Effector memory CD8-positive, alpha-beta T cell (primary cell): ENCODE measurements around the gene LSM14B.

Experiments used
- ATAC-seq: fragments of 150-1000 bp; cut with Tn5 transposase; replicated peaks from 2 replicates; pipeline ENCODE4 v1.10.0; 2021; ENCODE audit warnings: mild to moderate bottlenecking, moderate library complexity
- DNase-seq, 3 experiments: peaks; one replicate each; pipeline ENCODE4 v3.0.0; 2021
- H3K27ac Mint-ChIP-seq, 2 donors: one replicate each; pipeline ENCODE4 v1.8.0; 2022; ENCODE audit warnings: mild to moderate bottlenecking in 2 of 2, mixed read lengths in 2 of 2, moderate library complexity in 2 of 2
- H3K27me3 Mint-ChIP-seq, 2 donors: one replicate each; pipeline ENCODE4 v1.8.0; 2022; ENCODE audit warnings: mixed read lengths in 2 of 2
- H3K36me3 Mint-ChIP-seq: one replicate; pipeline ENCODE4 v1.8.0; 2022; ENCODE audit warnings: mild to moderate bottlenecking, moderate library complexity, mixed read lengths; ENCODE audit not compliant: insufficient read depth
- H3K4me1 Mint-ChIP-seq, 2 donors: one replicate each; pipeline ENCODE4 v1.8.0; 2022; ENCODE audit warnings: low read depth in 2 of 2, mixed read lengths in 2 of 2
- H3K4me3 Mint-ChIP-seq, 2 donors: one replicate each; pipeline ENCODE4 v1.8.0; 2022; ENCODE audit warnings: mild to moderate bottlenecking in 2 of 2, mixed read lengths in 2 of 2, moderate library complexity in 2 of 2
- H3K9me3 Mint-ChIP-seq, 2 donors: one replicate each; pipeline ENCODE4 v1.8.0; 2022; ENCODE audit warnings: mixed read lengths in 2 of 2

Gene LSM14B

GRCh38 chr20:62118113-62119043, 3.9 kb upstream of the LSM14B start:
- no peaks in the 10 kb centered on the region for H3K27me3 Mint-ChIP-seq
- no peaks in the 10 kb centered on the region for H3K9me3 Mint-ChIP-seq
- DNase-seq (no peak), ATAC-seq (no peak)
- peaks cover 42% of the 10 kb centered on the region for H3K36me3 Mint-ChIP-seq
- H3K27ac Mint-ChIP-seq = peak overlapping the region; percentile 92 to 93
- H3K4me3 Mint-ChIP-seq = peak overlapping the region; percentile 54 to 64
- H3K4me1 Mint-ChIP-seq = peaks cover 34 to 36% of the 10 kb centered on the region in 2 donors

GRCh38 chr20:62119115-62119514, 3.2 kb upstream of the LSM14B start:
- Mint-ChIP-seq H3K27me3 (no peaks in the 10 kb centered on the region), H3K36me3 (peaks cover 43% of the 10 kb centered on the region), H3K9me3 (no peaks in the 10 kb centered on the region), H3K4me3 (peak overlapping the region; percentile 37 to 44), H3K4me1 (peaks cover 42% of the 10 kb centered on the region in 2 donors), H3K27ac (peak overlapping the region; percentile 92 to 93)
- ATAC-seq (no peak), DNase-seq (no peak)

GRCh38 chr20:62119591-62120364, 2.5 kb upstream of the LSM14B start:
- Mint-ChIP-seq H3K9me3 (no peaks in the 10 kb centered on the region), H3K4me1 (peaks cover 45 to 47% of the 10 kb centered on the region in 2 donors), H3K36me3 (peaks cover 43% of the 10 kb centered on the region), H3K27me3 (no peaks in the 10 kb centered on the region), H3K27ac (peak overlapping the region; percentile 92 to 93), H3K4me3 (peak overlapping the region in 1 of 2 donors; percentile 44)
- ATAC-seq (no peak), DNase-seq (no peak)

DNA sequence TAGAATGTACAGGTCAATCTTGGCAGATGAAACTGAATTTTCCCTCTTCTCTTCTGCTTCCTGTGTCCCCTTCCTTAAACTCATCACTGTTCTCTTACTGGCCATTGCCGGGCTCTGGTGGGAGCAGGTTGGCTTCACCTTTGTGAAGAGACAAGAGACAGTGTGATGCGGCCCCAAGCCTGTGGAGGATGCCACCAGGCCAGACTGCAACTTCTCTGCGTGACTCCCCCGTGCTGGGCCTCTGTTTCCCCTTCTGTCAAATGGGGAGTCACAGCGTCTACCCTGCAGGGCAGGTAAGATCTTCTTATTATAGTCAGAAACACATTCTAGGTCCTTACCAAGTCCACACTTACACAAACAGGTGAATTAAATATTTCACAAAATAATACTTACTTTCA, 1.9 kb upstream of the LSM14B start:
- peaks cover 43% of the 10 kb centered on the region for H3K36me3 Mint-ChIP-seq
- no peaks in the 10 kb centered on the region for H3K9me3 Mint-ChIP-seq
- H3K27me3 Mint-ChIP-seq = no peaks in the 10 kb centered on the region
- peak overlapping the region; percentile 83 to 93 for H3K27ac Mint-ChIP-seq
- H3K4me1 Mint-ChIP-seq = peaks cover 45 to 51% of the 10 kb centered on the region in 2 donors
- ATAC-seq = no peak
- H3K4me3 Mint-ChIP-seq = peak overlapping the region; percentile 80 to 82
- DNase-seq = no peak

- no peak for ATAC-seq
- Mint-ChIP-seq H3K36me3 (peaks cover 51% of the 10 kb centered on the region), H3K27me3 (no peaks in the 10 kb centered on the region), H3K4me3 (peak overlapping the region; percentile 80 to 82), H3K27ac (peak overlapping the region; percentile 83 to 93), H3K4me1 (peaks cover 45 to 53% of the 10 kb centered on the region in 2 donors), H3K9me3 (no peaks in the 10 kb centered on the region)
- peak in 1 of 3 experiments; percentile 29 for DNase-seq
These were observed 1.1 kb upstream of the LSM14B start for GRCh38 chr20:62120990-62121775.

DNA sequence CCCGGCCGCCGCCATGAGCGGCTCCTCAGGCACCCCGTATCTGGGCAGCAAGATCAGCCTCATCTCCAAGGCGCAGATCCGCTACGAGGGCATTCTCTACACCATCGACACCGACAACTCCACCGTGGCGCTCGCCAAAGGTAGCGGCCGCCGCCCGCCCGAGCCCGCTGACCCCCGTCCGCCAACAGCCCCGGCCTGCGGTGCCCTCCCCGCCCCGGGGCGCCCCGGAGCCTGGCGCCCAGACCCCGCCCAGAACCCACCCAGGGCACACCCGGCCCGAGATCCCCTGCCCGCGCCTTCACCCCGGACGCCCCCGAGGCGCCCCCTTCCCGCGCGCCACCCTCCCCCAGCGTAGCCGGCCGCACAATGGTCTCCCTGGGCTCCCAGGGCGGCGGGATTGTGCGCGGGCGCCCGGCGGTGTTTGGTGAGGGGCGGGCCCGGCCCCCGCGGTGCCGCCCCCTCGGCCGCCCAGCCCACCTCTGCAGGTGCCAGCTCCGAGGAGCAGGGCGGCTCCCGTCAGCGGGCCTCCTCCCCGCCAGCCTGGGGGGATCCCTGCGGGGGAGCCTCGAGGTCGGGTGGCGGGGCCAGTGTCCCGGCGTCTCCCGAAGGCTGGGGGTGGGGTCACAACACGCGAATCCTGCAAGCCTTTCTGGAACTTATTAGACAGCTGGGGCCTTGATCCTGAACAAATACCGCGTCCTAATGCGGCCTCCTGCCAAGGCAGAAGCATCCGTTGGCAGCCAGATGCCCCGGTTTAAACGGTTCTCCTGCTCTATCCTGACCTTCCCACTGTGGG, 577 bp downstream of the LSM14B start:
- Mint-ChIP-seq H3K36me3 (peaks cover 51% of the 10 kb centered on the region), H3K9me3 (no peaks in the 10 kb centered on the region), H3K4me3 (peak overlapping the region; percentile 82 to 84), H3K4me1 (peaks cover 42 to 49% of the 10 kb centered on the region in 2 donors), H3K27me3 (no peaks in the 10 kb centered on the region), H3K27ac (peak overlapping the region; percentile 70 to 81)
- DNase-seq (peak; percentile 26 to 31 (median 28)), ATAC-seq (peak; percentile 13)

DNA sequence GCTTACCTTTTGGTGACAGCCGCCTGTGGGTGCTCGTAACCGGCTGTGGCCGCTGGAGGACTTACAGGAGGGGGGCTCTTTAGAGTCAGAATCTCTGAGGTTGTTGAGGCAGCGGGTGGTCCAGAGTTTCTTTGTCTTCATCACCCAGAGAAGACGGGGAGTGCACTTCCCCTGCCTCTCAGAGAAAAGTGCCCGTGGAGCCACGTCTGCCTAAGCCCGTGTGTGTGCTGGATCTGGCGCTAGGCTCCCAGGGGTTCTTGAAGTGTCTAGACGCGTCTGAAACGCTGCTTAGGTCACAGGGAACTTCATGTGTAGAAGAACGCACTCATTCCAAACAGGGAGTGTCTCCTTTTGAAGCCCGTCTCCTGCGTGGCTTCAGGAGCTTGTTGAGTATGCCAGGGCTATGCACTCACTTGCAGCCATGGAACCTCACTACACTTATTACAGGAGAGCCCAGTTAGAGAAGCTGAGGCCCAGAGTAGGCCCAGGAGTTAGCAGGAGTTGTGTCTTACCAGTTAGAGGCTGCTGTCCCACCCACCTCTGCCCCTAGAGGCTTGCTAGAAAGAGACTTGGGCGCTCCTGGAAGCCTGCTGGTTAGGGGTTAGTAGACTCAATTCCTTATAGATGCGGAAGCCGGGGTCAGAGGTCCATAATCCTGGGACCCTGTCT, 1.3 kb downstream of the LSM14B start:
- Mint-ChIP-seq H3K36me3 (peaks cover 52% of the 10 kb centered on the region), H3K27me3 (no peaks in the 10 kb centered on the region), H3K9me3 (no peaks in the 10 kb centered on the region), H3K4me1 (peaks cover 46% of the 10 kb centered on the region in 2 donors), H3K4me3 (peak overlapping the region; percentile 77 to 84), H3K27ac (peak overlapping the region; percentile 70 to 81)
- ATAC-seq = no peak
- DNase-seq = no peak

- DNase-seq (no peak), ATAC-seq (no peak)
- H3K4me3 Mint-ChIP-seq = no peak overlapping the region
- H3K9me3 Mint-ChIP-seq = no peaks in the 10 kb centered on the region
- H3K27ac Mint-ChIP-seq = no peak overlapping the region
- H3K4me1 Mint-ChIP-seq = peaks cover 27 to 29% of the 10 kb centered on the region in 2 donors
- no peaks in the 10 kb centered on the region for H3K27me3 Mint-ChIP-seq
- peaks cover 47% of the 10 kb centered on the region for H3K36me3 Mint-ChIP-seq
These were observed 3.9 kb downstream of the LSM14B start for GRCh38 chr20:62126141-62126540.

DNA sequence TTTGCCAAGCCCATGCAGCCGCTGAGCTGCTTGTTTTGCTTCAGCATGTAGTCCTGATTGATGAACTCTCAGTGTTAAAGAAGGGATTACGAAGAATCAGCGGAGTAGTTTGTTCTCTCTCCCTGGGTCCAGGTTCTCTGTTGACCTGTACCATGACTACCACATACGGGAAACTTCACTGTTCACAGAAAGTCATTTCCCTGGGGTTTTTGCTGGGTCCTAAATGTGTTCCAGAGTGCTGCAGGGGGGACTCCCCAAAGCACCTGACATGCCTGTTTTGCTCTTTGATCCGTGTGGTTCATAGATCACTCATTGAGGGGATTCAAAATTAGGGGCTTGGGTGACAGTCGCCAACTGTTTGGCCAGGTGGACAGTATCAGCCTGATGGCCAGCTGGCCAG, 5.5 kb downstream of the LSM14B start:
- no peak for ATAC-seq
- Mint-ChIP-seq H3K9me3 (no peaks in the 10 kb centered on the region), H3K4me1 (peaks cover 32 to 36% of the 10 kb centered on the region in 2 donors), H3K4me3 (no peak overlapping the region), H3K27me3 (no peaks in the 10 kb centered on the region), H3K27ac (peak overlapping the region in 1 of 2 donors; percentile 29), H3K36me3 (peaks cover 51% of the 10 kb centered on the region)
- DNase-seq = no peak

DNA sequence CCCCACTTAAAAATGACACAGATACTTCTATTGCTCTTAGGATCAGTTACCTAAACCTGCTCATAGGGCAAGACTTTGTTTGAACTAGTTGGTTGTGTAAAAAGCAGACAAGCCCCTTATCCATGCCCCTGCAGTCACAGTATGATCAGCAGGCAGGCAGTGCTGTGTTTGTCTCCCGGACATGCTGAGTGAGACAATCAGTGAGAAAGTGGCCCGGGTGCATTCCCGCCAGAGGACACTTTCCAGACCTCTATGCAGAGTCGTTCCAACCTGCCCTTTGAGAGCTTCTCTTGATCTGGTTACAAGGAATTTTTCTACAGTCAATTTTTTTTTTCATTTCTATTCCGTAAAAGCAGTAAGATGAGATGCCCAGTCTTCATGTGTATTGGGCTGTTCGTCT, 6.2 kb downstream of the LSM14B start:
- H3K9me3 Mint-ChIP-seq = no peaks in the 10 kb centered on the region
- H3K4me1 Mint-ChIP-seq = peaks cover 28 to 35% of the 10 kb centered on the region in 2 donors
- ATAC-seq (no peak), DNase-seq (no peak)
- peak overlapping the region in 1 of 2 donors; percentile 27 for H3K27ac Mint-ChIP-seq
- H3K36me3 Mint-ChIP-seq = peaks cover 49% of the 10 kb centered on the region
- no peak overlapping the region for H3K4me3 Mint-ChIP-seq
- H3K27me3 Mint-ChIP-seq = no peaks in the 10 kb centered on the region

GRCh38 chr20:62129731-62130531, 7.7 kb downstream of the LSM14B start:
- H3K9me3 Mint-ChIP-seq = no peaks in the 10 kb centered on the region
- no peaks in the 10 kb centered on the region for H3K27me3 Mint-ChIP-seq
- H3K4me3 Mint-ChIP-seq = no peak overlapping the region
- H3K36me3 Mint-ChIP-seq = peaks cover 62% of the 10 kb centered on the region
- H3K27ac Mint-ChIP-seq = peak overlapping the region; percentile 27 to 83
- DNase-seq (no peak), ATAC-seq (peak; percentile 45)
- peaks cover 19 to 24% of the 10 kb centered on the region in 2 donors for H3K4me1 Mint-ChIP-seq
